Measurements from ENCODE around the gene TLE1. TPM values are rescaled to one million over a fixed set of nuclear protein-coding genes. Genes with fewer than 3 reads are reported as not detected.
"Not testable (repeated sequence)": the region's sequence is repeated elsewhere in the genome, so short reads cannot be mapped to it uniquely, and the experiment has no call there.

TLE1 gene
- total and polyA plus RNA-seq, 9 donors, result 44.2 to 64.2 (median 55.4) TPM

DNA sequence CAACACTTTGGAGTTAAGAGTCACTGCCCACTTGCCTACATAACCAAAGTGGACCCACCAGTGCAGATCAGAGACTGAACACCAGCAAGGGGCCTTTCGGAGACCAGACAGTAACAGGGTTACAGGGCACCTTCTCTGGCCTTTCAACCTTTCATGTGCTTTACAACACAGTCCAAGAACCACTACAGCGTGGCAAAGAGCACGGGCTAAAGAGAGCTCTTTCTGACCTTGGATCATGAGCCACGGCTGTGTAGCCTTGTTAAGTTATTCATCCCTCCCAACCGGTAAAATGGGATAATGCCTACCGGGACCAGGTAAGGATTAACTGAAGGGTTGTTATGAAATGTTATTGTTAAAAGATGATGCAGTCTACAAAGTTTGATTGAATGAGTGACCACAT lies 75.0 kb downstream of the TLE1 start:
- Histone ChIP-seq H3K9me3 (replicated peaks; ENCODE audit: control insufficient read depth, low read depth, low read length) (no peaks in the 10 kb centered on the region), H3K36me3 (ENCODE audit: control insufficient read depth, insufficient read depth, low read length) (peaks cover 43% of the 10 kb centered on the region), H3K27me3 (ENCODE audit: control insufficient read depth, insufficient read depth, low read length) (no peaks in the 10 kb centered on the region), H3K4me1 (ENCODE audit: control insufficient read depth, insufficient read depth, low read length) (peaks cover 25% of the 10 kb centered on the region), H3K4me3 (ENCODE audit: low read length) (no peak overlapping the region), H3K27ac (ENCODE audit: low read length) (no peak overlapping the region)
- DNase-seq, result no peak
- 100% methylated on average over 5 of the region's 6 CpGs for WGBS (ENCODE audit: insufficient coverage)

- DNase-seq, result peak; percentile 98
- Histone ChIP-seq H3K4me3 (ENCODE audit: low read length) (no peak overlapping the region), H3K9me3 (replicated peaks; ENCODE audit: control insufficient read depth, low read depth, low read length) (no peaks in the 10 kb centered on the region), H3K27ac (ENCODE audit: low read length) (peak overlapping the region; percentile 95), H3K4me1 (ENCODE audit: control insufficient read depth, insufficient read depth, low read length) (peaks cover 24% of the 10 kb centered on the region), H3K36me3 (ENCODE audit: control insufficient read depth, insufficient read depth, low read length) (peaks cover 39% of the 10 kb centered on the region), H3K27me3 (ENCODE audit: control insufficient read depth, insufficient read depth, low read length) (no peaks in the 10 kb centered on the region)
- WGBS (ENCODE audit: insufficient coverage), result 7% methylated on average over 7 of the region's 23 CpGs
Observed at GRCh38 chr9:81613002-81613812, 76.1 kb downstream of the TLE1 start.

- peaks cover 42% of the 10 kb centered on the region for H3K36me3 ChIP-seq (ENCODE audit: control insufficient read depth, insufficient read depth, low read length)
Observed at GRCh38 chr9:81611664-81612063, 77.7 kb downstream of the TLE1 start.

GRCh38 chr9:81610740-81611107 lies 78.6 kb downstream of the TLE1 start:
- Histone ChIP-seq H3K36me3 (ENCODE audit: control insufficient read depth, insufficient read depth, low read length) (peaks cover 37% of the 10 kb centered on the region), H3K4me3 (ENCODE audit: low read length) (no peak overlapping the region), H3K9me3 (replicated peaks; ENCODE audit: control insufficient read depth, low read depth, low read length) (no peaks in the 10 kb centered on the region), H3K27ac (ENCODE audit: low read length) (no peak overlapping the region), H3K27me3 (ENCODE audit: control insufficient read depth, insufficient read depth, low read length) (no peaks in the 10 kb centered on the region), H3K4me1 (ENCODE audit: control insufficient read depth, insufficient read depth, low read length) (peaks cover 24% of the 10 kb centered on the region)
- no CpG with 5 or more reads among the region's 4 CpGs for WGBS (ENCODE audit: insufficient coverage)
- no peak for DNase-seq

More at GRCh38 chr9:81611664-81612063, 77.7 kb downstream of the TLE1 start:
- 97% methylated on average over 20 of the region's 23 CpGs for WGBS (ENCODE audit: insufficient coverage)
- Histone ChIP-seq H3K27ac (ENCODE audit: low read length) (no peak overlapping the region), H3K4me3 (ENCODE audit: low read length) (no peak overlapping the region), H3K27me3 (ENCODE audit: control insufficient read depth, insufficient read depth, low read length) (no peaks in the 10 kb centered on the region), H3K4me1 (ENCODE audit: control insufficient read depth, insufficient read depth, low read length) (peaks cover 24% of the 10 kb centered on the region), H3K9me3 (replicated peaks; ENCODE audit: control insufficient read depth, low read depth, low read length) (no peaks in the 10 kb centered on the region)
- no peak for DNase-seq

- peak; percentile 51 for DNase-seq
- 77% methylated on average over 3 of the region's 8 CpGs for WGBS (ENCODE audit: insufficient coverage)
- H3K27ac ChIP-seq (ENCODE audit: low read length), result peak overlapping the region; percentile 5
- no peak overlapping the region for H3K4me3 ChIP-seq (ENCODE audit: low read length)
- H3K36me3 ChIP-seq (ENCODE audit: control insufficient read depth, insufficient read depth, low read length), result peaks cover 39% of the 10 kb centered on the region
- H3K9me3 ChIP-seq (replicated peaks; ENCODE audit: control insufficient read depth, low read depth, low read length), result no peaks in the 10 kb centered on the region
- peaks cover 26% of the 10 kb centered on the region for H3K4me1 ChIP-seq (ENCODE audit: control insufficient read depth, insufficient read depth, low read length)
- H3K27me3 ChIP-seq (ENCODE audit: control insufficient read depth, insufficient read depth, low read length), result no peaks in the 10 kb centered on the region
Observed at GRCh38 chr9:81609782-81610739, 79.3 kb downstream of the TLE1 start.

DNA sequence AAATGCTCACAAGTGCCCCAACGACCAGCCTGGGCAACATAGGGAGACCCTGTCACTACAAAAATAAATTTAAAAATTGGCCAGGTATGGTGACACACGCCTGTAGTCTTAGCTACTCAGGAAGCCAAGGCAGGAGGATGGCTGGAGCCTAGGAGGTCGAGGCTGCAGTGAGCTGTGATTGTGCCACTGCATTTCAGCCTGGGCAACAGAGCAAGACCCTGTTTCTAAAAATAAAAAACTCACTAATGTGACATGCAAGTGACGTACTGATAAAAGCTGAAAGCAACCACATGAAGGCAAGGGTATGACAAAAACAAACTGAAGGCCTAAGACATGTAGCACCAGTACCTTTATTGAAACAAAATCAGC lies 81.1 kb downstream of the TLE1 start:
- peaks cover 22% of the 10 kb centered on the region for H3K4me1 ChIP-seq (ENCODE audit: control insufficient read depth, insufficient read depth, low read length)
- H3K4me3 ChIP-seq (ENCODE audit: low read length), result no peak overlapping the region
- H3K27ac ChIP-seq (ENCODE audit: low read length), result no peak overlapping the region
- H3K27me3 ChIP-seq (ENCODE audit: control insufficient read depth, insufficient read depth, low read length), result no peaks in the 10 kb centered on the region
- H3K9me3 ChIP-seq (replicated peaks; ENCODE audit: control insufficient read depth, low read depth, low read length), result no peaks in the 10 kb centered on the region
- WGBS (ENCODE audit: insufficient coverage), result 83% methylated on average over 1 of the region's 4 CpGs
- H3K36me3 ChIP-seq (ENCODE audit: control insufficient read depth, insufficient read depth, low read length), result peaks cover 45% of the 10 kb centered on the region
- DNase-seq, result no peak

DNA sequence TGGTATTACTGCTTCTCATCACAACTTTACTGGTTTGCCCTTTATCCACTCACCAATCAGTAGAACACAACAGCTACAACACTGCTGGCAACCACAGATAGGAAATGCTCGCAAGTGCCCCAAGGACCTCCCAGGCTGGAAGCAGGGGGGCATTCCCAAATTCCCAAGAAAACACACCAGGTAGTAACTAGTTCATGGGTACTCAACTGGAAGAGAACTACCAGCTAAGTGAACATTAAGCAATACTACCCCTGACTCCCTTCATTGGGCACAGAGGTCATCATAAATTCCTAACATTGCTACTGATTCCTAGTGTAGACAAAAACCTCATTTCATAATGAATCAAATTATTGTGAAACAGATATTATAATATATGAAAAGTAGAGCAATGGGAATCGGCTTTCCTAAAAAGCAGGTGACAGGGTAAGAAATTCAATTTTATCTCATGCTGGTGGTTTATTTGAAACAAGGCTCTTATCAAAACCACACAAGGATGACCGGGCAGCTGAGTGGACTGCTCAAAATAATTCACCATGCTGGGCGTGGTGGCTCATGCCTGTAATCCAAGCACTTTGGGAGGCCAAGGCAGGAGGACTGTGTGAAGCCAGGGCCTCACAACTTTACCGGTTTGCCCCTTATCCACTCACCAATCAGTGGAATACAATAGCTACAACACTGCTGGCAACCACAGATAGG lies 81.6 kb downstream of the TLE1 start:
- no peaks in the 10 kb centered on the region for H3K27me3 ChIP-seq (ENCODE audit: control insufficient read depth, insufficient read depth, low read length)
- DNase-seq, result no peak
- H3K4me3 ChIP-seq (ENCODE audit: low read length), result no peak overlapping the region
- H3K9me3 ChIP-seq (replicated peaks; ENCODE audit: control insufficient read depth, low read depth, low read length), result no peaks in the 10 kb centered on the region
- WGBS (ENCODE audit: insufficient coverage), result 89% methylated on average over 2 of the region's 5 CpGs
- H3K27ac ChIP-seq (ENCODE audit: low read length), result no peak overlapping the region
- H3K36me3 ChIP-seq (ENCODE audit: control insufficient read depth, insufficient read depth, low read length), result peaks cover 51% of the 10 kb centered on the region
- H3K4me1 ChIP-seq (ENCODE audit: control insufficient read depth, insufficient read depth, low read length), result peaks cover 17% of the 10 kb centered on the region

- not testable (repeated sequence) for H3K4me3 ChIP-seq (ENCODE audit: low read length); DNase-seq; H3K27me3 ChIP-seq (ENCODE audit: control insufficient read depth, insufficient read depth, low read length); H3K27ac ChIP-seq (ENCODE audit: low read length); H3K9me3 ChIP-seq (replicated peaks; ENCODE audit: control insufficient read depth, low read depth, low read length)
- peaks cover 12% of the 10 kb centered on the region for H3K4me1 ChIP-seq (ENCODE audit: control insufficient read depth, insufficient read depth, low read length)
- H3K36me3 ChIP-seq (ENCODE audit: control insufficient read depth, insufficient read depth, low read length), result peaks cover 48% of the 10 kb centered on the region
Observed at GRCh38 chr9:81606261-81606660, 83.1 kb downstream of the TLE1 start.

DNA sequence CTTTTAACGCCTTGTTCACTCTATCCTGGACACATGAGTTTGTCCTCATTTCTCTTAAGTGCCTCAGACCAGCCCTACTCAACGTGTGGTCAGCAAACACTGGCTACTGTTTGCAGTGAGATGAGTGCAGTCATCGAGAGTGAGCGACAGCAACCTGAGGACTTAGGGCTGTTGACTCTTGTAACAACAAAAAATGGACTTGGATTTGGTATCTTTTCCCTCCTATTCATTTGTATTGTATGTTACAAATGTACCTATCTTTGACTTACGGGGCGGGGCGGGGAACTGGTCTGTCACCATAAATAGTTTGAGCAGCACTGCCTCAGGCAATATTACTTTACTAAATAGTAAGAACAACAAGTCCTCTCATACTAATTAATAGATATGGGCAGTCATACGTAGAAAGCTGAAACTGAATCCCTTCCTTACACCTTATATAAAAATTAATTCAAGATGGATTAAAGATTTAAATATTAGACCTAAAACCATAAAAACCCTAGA lies 84.1 kb downstream of the TLE1 start:
- no peak overlapping the region for H3K27ac ChIP-seq (ENCODE audit: low read length)
- no peaks in the 10 kb centered on the region for H3K27me3 ChIP-seq (ENCODE audit: control insufficient read depth, insufficient read depth, low read length)
- no peak for DNase-seq
- H3K9me3 ChIP-seq (replicated peaks; ENCODE audit: control insufficient read depth, low read depth, low read length), result no peaks in the 10 kb centered on the region
- H3K4me1 ChIP-seq (ENCODE audit: control insufficient read depth, insufficient read depth, low read length), result peaks cover 11% of the 10 kb centered on the region
- H3K36me3 ChIP-seq (ENCODE audit: control insufficient read depth, insufficient read depth, low read length), result peaks cover 40% of the 10 kb centered on the region
- H3K4me3 ChIP-seq (ENCODE audit: low read length), result no peak overlapping the region
- no CpG with 5 or more reads among the region's 8 CpGs for WGBS (ENCODE audit: insufficient coverage)

Measured in muscle of leg (tissue), 11 donors.